OCI-LY7 (cell line): ENCODE measurements around the gene ALG10. TPM values are rescaled to one million over a fixed set of nuclear protein-coding genes. Genes with fewer than 3 reads are reported as not detected.
A peak's percentile ranks its signal among the peaks of the same experiment; 100 is the strongest.
"Not testable (repeated sequence)": the region's sequence is repeated elsewhere in the genome, so short reads cannot be mapped to it uniquely, and the experiment has no call there.

Experiments used
- BruUV-seq: library from RNA; stranded (reverse); fragments of 400-500 nt; replicated peaks from 2 replicates; lab custom pipeline; 2021; lab: Mats Ljungman, UMichigan
- CTCF ChIA-PET: fragments of 300-600 bp; sonication (Branson Sonifier 250); formaldehyde crosslinking; loops from one replicate; lab custom pipeline; 2022; ENCODE audit warnings: antibody characterized with exemption; ENCODE audit not compliant: unreplicated experiment; lab: Charles Lee
- POLR2A ChIA-PET: fragments of 300-600 bp; sonication (Branson Sonifier 250); formaldehyde crosslinking; loops from one replicate; lab custom pipeline; 2022; ENCODE audit warnings: antibody characterized with exemption; lab: Charles Lee
- DNase-seq: peaks from one replicate; pipeline ENCODE4 v3.0.0-alpha.2; 2015; ENCODE audit warnings: low spot score
- H2AFZ ChIP-seq: fragments of 200-600 bp; sonication (generic), shearing (Covaris generic); 2 replicates; pipeline ENCODE4 v1.6.1; 2014; ENCODE audit warnings: mild to moderate bottlenecking, antibody characterized with exemption, low read length, moderate library complexity
- H3K27ac ChIP-seq: fragments of 200-600 bp; sonication (generic); 2 replicates; pipeline ENCODE4 v1.5.1; 2014; ENCODE audit warnings: mixed run types, low read depth, mild to moderate bottlenecking, moderate library complexity, low read length, inconsistent platforms; ENCODE audit not compliant: poor library complexity, severe bottlenecking
- H3K36me3 ChIP-seq: fragments of 200-600 bp; sonication (generic); 2 replicates; pipeline ENCODE4 v1.6.1; 2014; ENCODE audit warnings: mild to moderate bottlenecking, antibody characterized with exemption, low read length, moderate library complexity, mixed read lengths; ENCODE audit not compliant: insufficient read depth
- H3K4me1 ChIP-seq: fragments of 200-600 bp; sonication (generic); 2 replicates; pipeline ENCODE4 v1.5.1; 2014; ENCODE audit warnings: mild to moderate bottlenecking, low read length; ENCODE audit not compliant: insufficient read depth, poor library complexity, severe bottlenecking
- H3K4me2 ChIP-seq: fragments of 200-600 bp; sonication (generic); 2 replicates; pipeline ENCODE4 v1.6.1; 2014; ENCODE audit warnings: mild to moderate bottlenecking, low read length
- H3K4me3 ChIP-seq: fragments of 200-600 bp; sonication (generic); 2 replicates; pipeline ENCODE4 v1.5.1; 2014; ENCODE audit warnings: mild to moderate bottlenecking, low read depth, low read length; ENCODE audit not compliant: poor library complexity, severe bottlenecking
- H3K79me2 ChIP-seq: fragments of 200-600 bp; sonication (generic); 2 replicates; pipeline ENCODE4 v1.6.1; 2016; ENCODE audit warnings: low read depth, mild to moderate bottlenecking, low read length, moderate library complexity, mixed read lengths; ENCODE audit not compliant: insufficient read depth
- H3K9me2 ChIP-seq: fragments of 200-600 bp; sonication (generic); 2 replicates; pipeline ENCODE4 v1.6.1; 2016; ENCODE audit warnings: mild to moderate bottlenecking, low read length, mixed read lengths; ENCODE audit not compliant: insufficient read depth
- H3K9me3 ChIP-seq: fragments of 200-600 bp; sonication (generic); 2 replicates; pipeline ENCODE4 v1.6.1; 2014; ENCODE audit warnings: mild to moderate bottlenecking, mixed run types, low read length, mixed read lengths
- H4K20me1 ChIP-seq: fragments of 200-600 bp; sonication (generic); 2 replicates; pipeline ENCODE4 v1.6.1; 2014; ENCODE audit warnings: mild to moderate bottlenecking, antibody characterized with exemption, low read length, moderate library complexity, mixed read lengths; ENCODE audit not compliant: insufficient read depth
- EZH2phosphoT487 ChIP-seq: fragments of 200-600 bp; sonication (generic); IDR thresholded peaks from 2 replicates; pipeline ENCODE4 v1.6.1; 2018; ENCODE audit warnings: low read depth, borderline replicate concordance, mild to moderate bottlenecking, mixed run types, antibody characterized with exemption, low read length, moderate library complexity, mixed read lengths
- intact Hi-C: fragments of 100-400 bp; cut with micrococcal nuclease; formaldehyde crosslinking; loops from one replicate; pipeline ENCODE4 v1.10.0; 2022; ENCODE audit not compliant: unreplicated experiment
- total RNA-seq, 2 experiments: library from RNA; depleted of rRNA in 1 of 2; stranded (reverse); fragments of >200 nt in 1 of 2; shearing (Covaris generic) in 1 of 2; gene quantifications; 2 replicates each; pipeline ENCODE4 v1.2.3, GENCODE V29; 2014 to 2022
- TF ChIP-seq, protein P1 (sequence below): fragments of 200-600 bp; sonication (generic); conservative IDR thresholded peaks from 2 replicates; pipeline ENCODE4 v1.5.1; 2014; ENCODE audit warnings: mild to moderate bottlenecking, antibody characterized with exemption, low read length, moderate library complexity, mixed read lengths

ALG10 gene
- total RNA-seq, 2 experiments from 2014 or later, result 28.6 to 28.8 TPM

DNA sequence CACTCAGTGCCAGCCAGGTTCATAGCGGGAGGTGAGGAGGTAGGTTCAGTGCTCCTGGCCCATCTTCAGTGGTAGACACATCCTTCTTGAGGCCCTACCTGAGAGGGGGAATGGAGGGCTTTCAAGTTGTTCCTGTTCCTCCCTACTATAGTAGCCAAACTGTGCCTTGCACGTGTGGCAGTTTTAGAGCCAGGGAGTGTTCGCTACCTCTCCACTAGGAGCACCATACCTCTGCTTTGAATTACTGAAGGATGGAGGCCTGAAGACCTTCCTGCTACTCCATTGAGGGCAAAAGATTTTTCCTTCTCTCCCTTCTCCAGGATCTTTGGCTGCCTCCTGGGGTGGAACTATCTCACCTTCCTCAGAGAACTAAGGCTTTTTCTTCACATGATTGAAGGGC is 5.9 kb upstream of the ALG10 start:
- Histone ChIP-seq H3K9me2 (no peaks in the 10 kb centered on the region), H4K20me1 (no peaks in the 10 kb centered on the region), H3K27ac (no peak overlapping the region), H3K4me1 (peaks cover 4% of the 10 kb centered on the region), H3K79me2 (no peaks in the 10 kb centered on the region), H2AFZ (peak overlapping the region; percentile 52), H3K9me3 (no peaks in the 10 kb centered on the region), H3K36me3 (no peaks in the 10 kb centered on the region), H3K4me2 (no peak overlapping the region), H3K4me3 (no peak overlapping the region)
- CTCF ChIA-PET, result no interaction called here
- intact Hi-C loops, result no loop called here
- TF ChIP-seq, protein P1, sequence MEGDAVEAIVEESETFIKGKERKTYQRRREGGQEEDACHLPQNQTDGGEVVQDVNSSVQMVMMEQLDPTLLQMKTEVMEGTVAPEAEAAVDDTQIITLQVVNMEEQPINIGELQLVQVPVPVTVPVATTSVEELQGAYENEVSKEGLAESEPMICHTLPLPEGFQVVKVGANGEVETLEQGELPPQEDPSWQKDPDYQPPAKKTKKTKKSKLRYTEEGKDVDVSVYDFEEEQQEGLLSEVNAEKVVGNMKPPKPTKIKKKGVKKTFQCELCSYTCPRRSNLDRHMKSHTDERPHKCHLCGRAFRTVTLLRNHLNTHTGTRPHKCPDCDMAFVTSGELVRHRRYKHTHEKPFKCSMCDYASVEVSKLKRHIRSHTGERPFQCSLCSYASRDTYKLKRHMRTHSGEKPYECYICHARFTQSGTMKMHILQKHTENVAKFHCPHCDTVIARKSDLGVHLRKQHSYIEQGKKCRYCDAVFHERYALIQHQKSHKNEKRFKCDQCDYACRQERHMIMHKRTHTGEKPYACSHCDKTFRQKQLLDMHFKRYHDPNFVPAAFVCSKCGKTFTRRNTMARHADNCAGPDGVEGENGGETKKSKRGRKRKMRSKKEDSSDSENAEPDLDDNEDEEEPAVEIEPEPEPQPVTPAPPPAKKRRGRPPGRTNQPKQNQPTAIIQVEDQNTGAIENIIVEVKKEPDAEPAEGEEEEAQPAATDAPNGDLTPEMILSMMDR, result no peak
- no peak for TF ChIP-seq EZH2phosphoT487
- POLR2A ChIA-PET, result no interaction called here
- DNase-seq, result peak; percentile 18
- no TSS peak for BruUV-seq

DNA sequence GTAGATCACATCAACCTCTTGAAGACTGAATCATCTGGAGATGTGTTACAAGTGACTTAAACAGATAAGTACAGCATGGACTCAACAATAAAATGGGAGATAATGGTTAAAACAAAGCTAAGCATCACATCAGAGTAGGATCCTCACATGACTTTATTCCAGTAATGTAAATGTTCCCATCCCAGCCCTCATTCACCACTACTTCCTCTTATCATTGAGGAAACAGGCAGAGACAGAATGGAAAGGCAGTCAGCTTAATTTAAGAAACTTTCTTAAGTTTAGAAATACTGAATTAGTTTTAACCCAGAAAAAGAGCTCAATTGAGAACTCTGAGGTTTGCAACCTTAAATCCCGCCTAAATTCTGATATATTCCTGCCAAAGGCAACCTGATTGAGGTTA is 1.2 kb upstream of the ALG10 start:
- DNase-seq, result peak; percentile 7
- H3K36me3 ChIP-seq, result peaks cover 14% of the 10 kb centered on the region; the same call in 1 of the 2 replicates

DNA sequence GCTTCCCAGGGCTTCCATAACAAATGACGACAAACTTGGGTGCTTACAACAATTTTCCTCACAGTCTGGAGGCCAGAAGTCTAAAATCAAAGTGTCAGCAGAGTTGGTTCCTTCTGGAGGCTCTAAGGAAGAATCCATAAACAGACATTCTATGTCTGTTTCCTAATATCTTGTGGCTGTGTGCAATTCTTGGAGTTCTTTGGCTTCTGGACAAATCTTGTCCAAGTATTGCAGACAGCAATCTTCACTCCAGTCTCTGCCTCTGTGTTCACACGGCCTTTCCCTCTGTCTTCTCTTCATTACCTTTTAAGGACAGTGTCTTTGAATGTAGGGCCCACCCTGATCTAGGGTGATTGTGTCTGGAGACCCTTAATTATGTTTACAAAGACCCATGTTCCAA is 5.4 kb downstream of the ALG10 start:
- H2AFZ ChIP-seq, DNase-seq, intact Hi-C loops, H3K27ac ChIP-seq, H3K9me2 ChIP-seq, H3K9me3 ChIP-seq, H3K4me1 ChIP-seq, H3K4me3 ChIP-seq, H3K4me2 ChIP-seq, CTCF ChIA-PET, BruUV-seq, H4K20me1 ChIP-seq: not testable (repeated sequence)
- peaks cover 22% of the 10 kb centered on the region for H3K36me3 ChIP-seq
- H3K79me2 ChIP-seq, result peaks cover 20% of the 10 kb centered on the region; the same call in 1 of the 2 replicates
- POLR2A ChIA-PET, result interaction anchor here (0.7 kb wide), 1 partner anchor 10 kb away, joined by 3 read pairs; no protein-coding TSS in a partner anchor

More for the DNA sequence above, 1.2 kb upstream of the ALG10 start:
- H3K27ac ChIP-seq, result no peak overlapping the region
- no peak overlapping the region for H3K4me2 ChIP-seq
- H3K4me3 ChIP-seq, result no peak overlapping the region
- no TSS peak for BruUV-seq
- ChIA-PET POLR2A (interaction anchor here (1.1 to 1.7 kb wide), 2 partner anchors 133 to 1265 kb away, joined by 5 to 7 read pairs; partner anchors contain the start of gene YARS2), CTCF (no interaction called here)
- H3K9me2 ChIP-seq, result no peaks in the 10 kb centered on the region
- peaks cover 17% of the 10 kb centered on the region for H3K4me1 ChIP-seq
- peaks cover 20% of the 10 kb centered on the region; the same call in 1 of the 2 replicates for H3K79me2 ChIP-seq
- TF ChIP-seq, protein P1, result no peak
- TF ChIP-seq EZH2phosphoT487, result no peak
- H2AFZ ChIP-seq, result peak overlapping the region; percentile 99
- no peaks in the 10 kb centered on the region for H4K20me1 ChIP-seq
- no peaks in the 10 kb centered on the region for H3K9me3 ChIP-seq
- intact Hi-C loops, result no loop called here
